GM12801 (cell line): ENCODE results near the gene SPATA20.

ENCODE experiments used
- TF ChIP-seq, protein P1 (sequence below): IDR thresholded peaks from one replicate; pipeline ENCODE4 v1.5.1; 2011; ENCODE audit warnings: control low read depth; ENCODE audit not compliant: insufficient read length; ENCODE audit errors: extremely low read depth

SPATA20 gene

DNA sequence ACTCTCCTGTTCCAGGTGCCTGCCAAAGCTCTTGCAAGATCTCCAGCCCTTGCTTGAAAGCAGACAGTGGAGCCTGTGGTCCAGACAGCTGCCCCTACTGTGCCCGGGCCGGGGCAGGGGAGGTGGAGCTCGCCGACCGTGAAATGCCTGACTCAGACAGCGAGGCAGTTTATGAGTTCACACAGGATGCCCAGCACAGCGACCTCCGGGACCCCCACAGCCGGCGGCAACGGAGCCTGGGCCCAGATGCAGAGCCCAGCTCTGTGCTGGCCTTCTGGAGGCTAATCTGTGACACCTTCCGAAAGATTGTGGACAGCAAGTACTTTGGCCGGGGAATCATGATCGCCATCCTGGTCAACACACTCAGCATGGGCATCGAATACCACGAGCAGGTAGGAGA, 31.2 kb downstream of the SPATA20 start:
- TF ChIP-seq, protein P1, sequence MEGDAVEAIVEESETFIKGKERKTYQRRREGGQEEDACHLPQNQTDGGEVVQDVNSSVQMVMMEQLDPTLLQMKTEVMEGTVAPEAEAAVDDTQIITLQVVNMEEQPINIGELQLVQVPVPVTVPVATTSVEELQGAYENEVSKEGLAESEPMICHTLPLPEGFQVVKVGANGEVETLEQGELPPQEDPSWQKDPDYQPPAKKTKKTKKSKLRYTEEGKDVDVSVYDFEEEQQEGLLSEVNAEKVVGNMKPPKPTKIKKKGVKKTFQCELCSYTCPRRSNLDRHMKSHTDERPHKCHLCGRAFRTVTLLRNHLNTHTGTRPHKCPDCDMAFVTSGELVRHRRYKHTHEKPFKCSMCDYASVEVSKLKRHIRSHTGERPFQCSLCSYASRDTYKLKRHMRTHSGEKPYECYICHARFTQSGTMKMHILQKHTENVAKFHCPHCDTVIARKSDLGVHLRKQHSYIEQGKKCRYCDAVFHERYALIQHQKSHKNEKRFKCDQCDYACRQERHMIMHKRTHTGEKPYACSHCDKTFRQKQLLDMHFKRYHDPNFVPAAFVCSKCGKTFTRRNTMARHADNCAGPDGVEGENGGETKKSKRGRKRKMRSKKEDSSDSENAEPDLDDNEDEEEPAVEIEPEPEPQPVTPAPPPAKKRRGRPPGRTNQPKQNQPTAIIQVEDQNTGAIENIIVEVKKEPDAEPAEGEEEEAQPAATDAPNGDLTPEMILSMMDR: no peak

DNA sequence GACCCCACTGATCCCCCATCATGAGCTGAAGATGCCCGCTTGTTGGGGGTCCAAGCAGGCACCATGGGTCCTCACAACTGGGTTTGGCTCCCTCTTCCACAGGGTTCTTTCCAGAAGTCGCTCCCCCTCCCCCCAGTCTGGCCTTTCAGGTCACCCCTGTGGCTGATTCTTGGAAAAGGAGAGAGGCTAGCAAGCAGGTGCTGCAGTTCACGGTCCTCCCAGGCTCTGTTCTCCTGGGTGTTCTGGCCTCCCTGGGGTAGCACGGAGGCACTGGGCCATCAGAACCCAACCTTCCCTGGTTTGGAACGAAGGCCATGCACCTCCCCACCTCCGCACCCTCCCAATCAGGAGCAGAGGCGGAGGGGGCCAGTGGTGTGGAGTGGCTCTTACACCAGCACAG, 32.4 kb downstream of the SPATA20 start:
- TF ChIP-seq, protein P1: no peak

DNA sequence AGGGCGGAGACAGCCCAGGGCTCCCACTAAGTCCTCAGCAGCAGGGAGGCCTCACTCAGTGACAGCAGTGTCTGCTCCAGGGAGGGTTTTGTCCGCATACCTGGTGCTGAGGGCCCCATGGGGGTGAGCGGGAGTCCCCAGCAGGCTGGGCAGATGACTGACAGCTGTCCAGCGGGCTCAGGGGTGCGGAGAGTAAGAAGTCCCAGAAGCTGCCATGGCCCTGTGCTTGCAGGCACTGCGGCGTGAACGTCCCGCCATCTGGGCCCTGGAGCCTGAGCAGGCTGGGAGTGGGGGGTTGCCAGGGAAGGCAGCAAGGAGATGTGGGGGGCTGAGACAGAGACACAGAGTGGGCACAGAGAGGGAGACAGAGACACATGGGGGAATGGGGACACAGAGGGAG, 33.7 kb downstream of the SPATA20 start:
- TF ChIP-seq, protein P1: no peak

DNA sequence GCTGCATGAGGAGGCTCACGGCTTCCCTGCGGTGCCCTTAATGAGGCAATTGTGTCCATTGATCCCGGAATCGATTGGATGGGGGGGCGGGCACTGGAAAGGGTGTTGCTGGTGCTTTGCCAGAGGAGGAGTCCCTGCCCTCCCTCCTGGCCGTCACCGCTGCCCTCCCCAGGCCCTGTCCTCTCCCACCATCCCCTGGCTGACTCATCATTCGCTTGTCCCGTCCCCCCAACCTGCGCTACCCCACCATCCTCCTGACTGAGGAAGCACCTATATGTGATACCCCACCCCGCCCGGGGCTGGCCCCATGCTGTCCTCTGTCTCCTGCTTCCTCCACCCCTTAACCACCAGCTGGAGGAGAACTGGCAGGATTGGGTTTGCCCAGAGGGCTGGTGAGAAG, 34.3 kb downstream of the SPATA20 start:
- TF ChIP-seq, protein P1: no peak

DNA sequence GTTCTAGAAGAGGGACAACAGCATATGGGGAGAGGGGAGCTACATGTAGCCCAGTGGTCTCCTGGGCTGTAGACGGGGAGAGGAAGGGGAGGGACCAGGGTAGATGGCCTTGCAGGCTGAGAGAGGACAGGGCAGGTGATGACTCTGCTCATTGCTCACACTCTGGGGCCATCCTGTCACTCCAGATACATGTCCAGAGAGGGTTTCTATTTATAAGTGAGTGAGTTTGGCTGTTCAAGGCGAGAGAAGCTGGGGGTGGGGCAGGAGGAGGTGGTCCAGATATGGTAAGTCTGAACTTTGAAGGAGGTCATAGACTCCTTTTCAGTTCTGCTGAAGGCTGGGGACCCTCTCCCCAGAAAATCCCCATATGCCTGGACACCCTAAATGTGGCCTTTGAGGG, 35.8 kb downstream of the SPATA20 start:
- TF ChIP-seq, protein P1: no peak

DNA sequence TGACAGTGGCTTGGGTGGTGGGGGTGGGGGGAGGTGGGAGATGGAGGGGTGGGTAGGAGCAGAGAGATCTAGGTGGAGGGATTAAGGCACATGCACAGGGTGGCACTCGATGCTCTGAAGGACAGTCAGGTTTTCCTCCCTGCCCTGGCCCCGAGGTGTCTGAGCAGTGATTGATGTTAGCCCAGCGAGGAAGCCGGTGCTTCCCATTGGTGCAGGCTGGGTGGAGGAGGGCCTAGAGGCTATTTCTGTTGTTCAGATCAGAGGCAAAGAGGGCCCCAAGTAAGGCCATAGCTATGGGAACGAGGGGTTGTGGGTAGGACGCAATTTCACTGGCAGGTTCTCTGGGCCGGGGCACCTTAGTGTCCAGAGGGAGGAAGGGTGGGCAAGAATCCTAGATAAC, 36.7 kb downstream of the SPATA20 start:
- TF ChIP-seq, protein P1: no peak

DNA sequence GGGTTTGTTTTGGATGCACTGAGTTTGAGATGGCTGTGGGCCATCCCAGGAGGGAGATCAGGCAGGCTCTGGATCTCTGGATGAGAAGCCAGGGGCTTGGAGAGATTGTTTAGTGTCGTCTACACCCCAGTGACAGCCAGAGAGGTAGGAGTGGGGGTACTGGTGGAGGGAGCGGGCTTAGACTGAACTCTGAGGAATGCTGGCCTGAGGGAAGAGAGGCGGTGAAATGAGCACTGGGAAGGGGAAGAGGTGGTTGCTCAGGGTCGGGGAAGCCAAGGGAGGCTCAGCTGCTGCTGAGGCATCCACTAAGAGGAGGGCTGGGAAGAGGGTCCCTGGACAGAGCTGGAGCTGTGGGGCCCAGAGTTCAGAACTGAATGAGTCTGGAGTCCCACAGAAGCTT, 37.1 kb downstream of the SPATA20 start:
- TF ChIP-seq, protein P1: no peak

DNA sequence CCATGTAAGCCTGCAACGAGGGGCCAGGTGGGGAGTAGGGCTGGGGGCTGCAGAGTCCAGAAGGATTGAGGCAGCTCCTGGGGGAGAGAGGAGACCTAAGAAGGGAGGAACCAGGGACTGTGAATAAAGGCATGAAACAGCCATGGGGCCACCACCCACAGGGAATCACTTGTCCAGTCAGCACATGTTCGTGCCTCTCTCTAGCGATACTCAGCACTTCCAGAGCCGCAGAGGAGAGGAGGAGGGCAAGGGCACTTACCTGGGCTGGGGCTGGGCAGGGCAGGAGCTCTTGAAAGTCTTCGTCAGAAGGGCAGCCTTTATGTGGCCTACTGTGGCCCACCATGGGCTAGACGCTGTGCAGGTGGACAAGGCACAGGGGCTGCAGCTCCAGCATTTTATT, 37.8 kb downstream of the SPATA20 start:
- TF ChIP-seq, protein P1: no peak
